ENCODE measurements around the gene SLC16A6. TPM values are rescaled to one million over a fixed set of nuclear protein-coding genes. Genes with fewer than 3 reads are reported as not detected.

SLC16A6 gene
- total RNA-seq, 6 experiments from 2014 or later = 0.12 to 0.56 (median 0.38) TPM

DNA sequence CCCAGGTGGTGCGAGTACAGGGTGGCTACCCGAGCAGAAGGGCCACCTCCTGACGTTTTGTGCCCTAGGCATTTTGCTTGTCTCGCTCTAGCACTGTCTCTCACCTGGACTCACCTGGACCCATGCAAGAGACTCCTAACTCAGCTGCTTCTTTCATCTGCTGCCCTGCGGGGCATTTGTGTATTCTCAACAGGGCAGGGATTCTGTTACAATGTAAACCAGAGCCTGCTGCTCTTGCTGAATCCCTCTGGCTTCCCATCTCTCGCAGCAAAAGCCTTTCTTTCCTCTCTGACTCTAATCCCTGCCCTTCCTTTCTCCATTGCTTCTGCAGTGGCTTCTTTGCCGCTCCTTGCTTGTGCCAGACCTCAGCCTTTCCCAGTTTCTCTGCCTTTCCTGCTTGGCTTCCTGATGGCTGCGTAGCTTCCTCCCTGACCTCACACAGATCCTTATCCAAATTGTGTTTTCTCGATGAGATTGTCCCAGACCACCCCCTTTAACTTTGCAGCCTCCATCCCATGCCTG is 10.6 kb upstream of the SLC16A6 start:
- peaks cover 12% of the 10 kb centered on the region for H3K27me3 Mint-ChIP-seq (ENCODE audit: insufficient read depth)
- H3K4me3 Mint-ChIP-seq = no peak overlapping the region
- no peak for DNase-seq
- H3K36me3 Mint-ChIP-seq (ENCODE audit: low read depth) = no peaks in the 10 kb centered on the region
- TF ChIP-seq, protein P1, sequence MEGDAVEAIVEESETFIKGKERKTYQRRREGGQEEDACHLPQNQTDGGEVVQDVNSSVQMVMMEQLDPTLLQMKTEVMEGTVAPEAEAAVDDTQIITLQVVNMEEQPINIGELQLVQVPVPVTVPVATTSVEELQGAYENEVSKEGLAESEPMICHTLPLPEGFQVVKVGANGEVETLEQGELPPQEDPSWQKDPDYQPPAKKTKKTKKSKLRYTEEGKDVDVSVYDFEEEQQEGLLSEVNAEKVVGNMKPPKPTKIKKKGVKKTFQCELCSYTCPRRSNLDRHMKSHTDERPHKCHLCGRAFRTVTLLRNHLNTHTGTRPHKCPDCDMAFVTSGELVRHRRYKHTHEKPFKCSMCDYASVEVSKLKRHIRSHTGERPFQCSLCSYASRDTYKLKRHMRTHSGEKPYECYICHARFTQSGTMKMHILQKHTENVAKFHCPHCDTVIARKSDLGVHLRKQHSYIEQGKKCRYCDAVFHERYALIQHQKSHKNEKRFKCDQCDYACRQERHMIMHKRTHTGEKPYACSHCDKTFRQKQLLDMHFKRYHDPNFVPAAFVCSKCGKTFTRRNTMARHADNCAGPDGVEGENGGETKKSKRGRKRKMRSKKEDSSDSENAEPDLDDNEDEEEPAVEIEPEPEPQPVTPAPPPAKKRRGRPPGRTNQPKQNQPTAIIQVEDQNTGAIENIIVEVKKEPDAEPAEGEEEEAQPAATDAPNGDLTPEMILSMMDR (IDR thresholded peaks at IDR 0.05) = no peak
- no peak overlapping the region for H3K27ac Mint-ChIP-seq
- no peaks in the 10 kb centered on the region for H3K9me3 Mint-ChIP-seq
- H3K4me1 Mint-ChIP-seq (ENCODE audit: low read depth) = peaks cover 15% of the 10 kb centered on the region

- no peaks in the 10 kb centered on the region for H3K36me3 Mint-ChIP-seq (ENCODE audit: low read depth)
- peaks cover 11% of the 10 kb centered on the region for H3K27me3 Mint-ChIP-seq (ENCODE audit: insufficient read depth)
- no peak for DNase-seq
- no peak overlapping the region for H3K27ac Mint-ChIP-seq
- TF ChIP-seq, protein P1 (IDR thresholded peaks at IDR 0.05) = no peak
- peaks cover 8% of the 10 kb centered on the region for H3K4me1 Mint-ChIP-seq (ENCODE audit: low read depth)
- no peak overlapping the region for H3K4me3 Mint-ChIP-seq
- no peaks in the 10 kb centered on the region for H3K9me3 Mint-ChIP-seq
Observed at GRCh38 chr17:68299817-68300216, 8.9 kb upstream of the SLC16A6 start.

- Mint-ChIP-seq H3K9me3 (no peaks in the 10 kb centered on the region), H3K4me1 (ENCODE audit: low read depth) (no peaks in the 10 kb centered on the region; the same call in 1 of the 2 replicates), H3K4me3 (no peak overlapping the region), H3K36me3 (ENCODE audit: low read depth) (no peaks in the 10 kb centered on the region), H3K27ac (no peak overlapping the region), H3K27me3 (ENCODE audit: insufficient read depth) (peaks cover 16% of the 10 kb centered on the region)
- TF ChIP-seq, protein P1 (IDR thresholded peaks at IDR 0.05) = no peak
- DNase-seq = no peak
Observed at GRCh38 chr17:68298601-68299000, 7.7 kb upstream of the SLC16A6 start.

DNA sequence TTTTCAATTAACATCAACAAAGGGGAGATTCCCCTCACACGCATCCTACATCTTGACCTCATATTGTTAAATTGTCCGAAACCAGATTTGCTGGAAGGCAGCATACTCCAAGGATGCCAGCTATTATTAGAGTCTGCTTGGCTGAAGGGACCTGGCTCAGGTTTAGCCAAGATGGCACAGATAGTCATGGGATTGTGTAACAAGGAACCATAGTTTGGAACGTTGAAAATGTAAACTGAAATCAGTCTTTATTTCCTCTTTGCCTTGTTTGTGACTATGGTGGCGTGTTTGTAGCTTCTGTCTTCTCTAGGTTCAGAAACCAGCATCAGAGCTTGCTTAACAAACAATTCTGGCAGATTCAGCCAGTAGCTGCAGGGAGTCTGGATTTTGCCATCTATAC is 6.3 kb upstream of the SLC16A6 start:
- TF ChIP-seq, protein P1 (IDR thresholded peaks at IDR 0.05) = no peak
- no peaks in the 10 kb centered on the region for H3K36me3 Mint-ChIP-seq (ENCODE audit: low read depth)
- H3K27ac Mint-ChIP-seq = no peak overlapping the region
- H3K27me3 Mint-ChIP-seq (ENCODE audit: insufficient read depth) = peaks cover 10% of the 10 kb centered on the region
- H3K9me3 Mint-ChIP-seq = no peaks in the 10 kb centered on the region
- H3K4me1 Mint-ChIP-seq (ENCODE audit: low read depth) = peaks cover 7% of the 10 kb centered on the region
- H3K4me3 Mint-ChIP-seq = no peak overlapping the region
- no peak for DNase-seq

- Mint-ChIP-seq H3K36me3 (ENCODE audit: low read depth) (no peaks in the 10 kb centered on the region), H3K9me3 (no peaks in the 10 kb centered on the region), H3K4me1 (ENCODE audit: low read depth) (peaks cover 7% of the 10 kb centered on the region), H3K27me3 (ENCODE audit: insufficient read depth) (peaks cover 9% of the 10 kb centered on the region), H3K4me3 (no peak overlapping the region), H3K27ac (no peak overlapping the region)
- DNase-seq = no peak
- TF ChIP-seq, protein P1 (IDR thresholded peaks at IDR 0.05) = no peak
Observed at GRCh38 chr17:68296217-68297191, 5.6 kb upstream of the SLC16A6 start.

All from HFFc6 (cell line).